Measurements from ENCODE around the gene SLC44A1.

The SLC44A1 gene

GRCh38 chr9:105244003-105244733 is at the start of gene SLC44A1:
Gene SLC44A1, plus strand, starts transcription at chr9:105244651. Its CDS starts 218 bp downstream, at chr9:105244869.
- peak; percentile 79 to 86 (median 82) for DNase-seq

- no peak for DNase-seq
These were observed 49.2 kb upstream of the SLC44A1 start for GRCh38 chr9:105195259-105195658.

DNA sequence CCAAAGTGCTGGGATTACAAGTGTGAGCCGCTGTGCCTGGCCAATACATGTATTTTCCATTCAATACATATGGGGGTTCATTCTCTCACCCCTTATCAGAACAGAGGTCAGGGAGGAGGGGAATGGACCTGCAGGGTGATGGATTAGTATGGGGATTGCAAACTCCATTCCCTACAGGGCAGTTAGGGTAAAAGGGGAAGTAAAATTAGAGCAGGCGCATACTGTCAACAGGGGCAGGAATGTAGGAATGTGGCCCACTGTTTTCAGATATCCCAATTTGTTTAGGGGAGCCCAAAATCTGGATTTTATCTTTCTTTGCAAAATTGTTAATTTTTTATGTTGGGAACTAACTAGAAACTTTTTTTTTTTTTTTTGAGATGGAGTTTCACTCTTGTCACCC is 46.4 kb upstream of the SLC44A1 start:
- DNase-seq: no peak

- DNase-seq: no peak
These were observed 45.6 kb upstream of the SLC44A1 start for GRCh38 chr9:105198865-105199264.

DNA sequence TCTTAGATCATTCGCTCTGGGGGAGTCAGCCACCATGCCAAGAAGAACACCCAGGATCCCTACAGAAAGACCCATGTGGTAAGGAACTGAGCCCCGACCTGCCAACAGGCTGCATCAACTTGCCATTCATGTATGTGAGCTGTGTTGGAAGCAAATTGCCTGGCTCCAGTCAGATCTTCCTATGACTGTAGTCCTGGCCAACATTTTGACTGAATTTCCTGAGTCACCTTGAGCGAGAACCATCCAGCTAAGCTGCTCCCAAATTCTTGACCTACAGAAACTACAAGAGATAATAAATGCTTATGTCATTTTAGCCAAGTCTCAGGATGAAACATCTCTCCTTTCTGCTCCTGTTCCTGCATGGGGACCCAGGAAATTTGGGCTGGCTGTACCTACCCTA is 40.0 kb upstream of the SLC44A1 start:
- DNase-seq: no peak

- no peak for DNase-seq
These were observed 38.5 kb upstream of the SLC44A1 start for GRCh38 chr9:105205787-105206495.

GRCh38 chr9:105206496-105206820 is 38.0 kb upstream of the SLC44A1 start:
- no peak for DNase-seq

DNA sequence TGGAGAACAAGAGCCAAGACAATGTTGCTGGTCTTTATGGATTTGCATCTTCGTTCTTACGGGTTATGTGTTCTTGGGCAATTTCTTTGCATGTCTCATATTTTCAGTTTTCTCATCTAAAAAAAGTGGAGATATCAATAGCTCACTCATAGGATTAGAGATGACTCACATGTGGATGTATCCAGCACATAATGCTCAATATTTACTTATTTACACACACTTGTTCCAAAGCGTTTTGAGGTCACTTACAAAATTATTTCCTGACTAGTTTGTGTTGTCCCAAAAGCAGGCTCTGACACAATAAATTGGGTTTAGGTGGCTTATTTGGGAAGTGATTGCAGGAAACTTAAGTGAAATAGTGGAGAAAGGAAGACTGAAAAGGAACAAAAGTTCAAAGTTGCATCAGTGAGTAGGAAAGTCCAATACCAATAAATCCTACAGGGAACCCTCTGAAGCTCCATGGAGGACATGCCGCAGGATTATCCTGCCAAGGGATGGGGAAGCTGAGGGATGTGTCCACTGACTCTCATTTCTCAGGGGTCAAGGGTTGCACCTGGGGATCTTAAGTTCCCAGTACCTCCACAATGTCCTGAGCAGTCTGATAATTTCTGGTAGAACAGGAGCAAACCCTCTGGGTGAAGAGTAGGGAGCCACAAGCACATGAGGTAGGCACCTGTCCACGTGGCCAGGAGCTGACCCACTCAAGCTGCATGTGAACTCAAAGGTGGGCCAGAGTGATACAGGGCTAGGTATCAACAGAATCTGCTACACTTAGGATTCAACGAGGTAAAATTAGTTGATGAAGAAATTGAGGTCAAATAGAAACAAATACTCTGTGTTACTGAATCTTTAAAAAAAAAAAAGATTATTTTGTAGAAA is 37.4 kb upstream of the SLC44A1 start:
- no peak for DNase-seq

DNA sequence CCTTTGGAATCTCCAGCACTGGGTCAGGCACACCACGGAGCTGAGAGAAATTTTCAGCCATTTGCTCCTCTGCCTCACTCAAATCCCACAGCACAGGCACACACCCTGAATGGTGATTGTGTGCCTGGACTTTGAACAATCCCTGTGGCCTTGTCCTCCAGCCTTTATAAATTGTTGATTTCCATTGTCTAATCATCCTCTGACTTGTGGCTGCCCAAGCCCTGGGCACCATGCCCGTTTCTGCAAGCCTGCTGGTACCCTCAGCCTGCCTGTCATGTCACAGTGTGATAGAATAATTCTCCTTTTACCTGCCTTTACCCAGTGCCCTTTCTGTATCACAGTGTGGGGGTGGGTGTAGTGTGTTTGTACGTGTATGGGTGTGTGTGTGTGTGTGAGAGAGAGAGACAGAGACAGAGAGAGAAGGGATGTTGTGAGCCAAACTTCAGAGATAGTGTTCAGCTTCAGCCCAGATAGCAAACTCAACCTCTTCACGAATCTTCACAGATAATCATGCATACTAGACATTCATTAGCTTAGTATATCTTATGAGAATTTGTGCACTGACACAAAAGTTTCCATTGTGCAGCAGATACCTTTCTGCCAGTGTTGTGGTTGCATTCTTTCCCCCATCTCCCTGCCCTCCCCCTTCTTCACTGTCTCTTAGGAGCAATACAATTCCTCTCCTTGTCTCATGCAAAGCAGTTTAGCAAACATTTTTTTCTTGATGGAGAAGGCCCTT is 27.8 kb upstream of the SLC44A1 start:
- no peak for DNase-seq

DNA sequence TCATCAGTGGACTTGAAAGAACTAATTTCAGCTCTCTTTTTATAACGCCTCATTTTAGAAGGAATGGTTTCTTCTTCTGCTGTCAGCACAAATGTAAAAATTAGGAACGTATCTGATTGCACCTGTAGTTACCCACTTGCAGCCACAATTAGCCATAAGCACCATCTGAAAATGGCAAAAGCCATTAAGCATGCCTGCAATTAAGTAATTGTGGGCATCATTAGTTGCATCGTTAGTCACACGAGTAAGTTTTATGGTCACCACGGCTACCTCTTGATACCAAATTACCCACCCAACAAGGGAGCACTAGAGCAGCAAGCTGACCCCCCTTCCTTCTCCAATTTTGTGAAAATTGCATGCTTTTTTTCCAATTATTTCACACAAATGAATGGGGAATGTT is 25.8 kb upstream of the SLC44A1 start:
- DNase-seq: no peak

- DNase-seq: no peak
These were observed 25.1 kb upstream of the SLC44A1 start for GRCh38 chr9:105219291-105219805.

DNA sequence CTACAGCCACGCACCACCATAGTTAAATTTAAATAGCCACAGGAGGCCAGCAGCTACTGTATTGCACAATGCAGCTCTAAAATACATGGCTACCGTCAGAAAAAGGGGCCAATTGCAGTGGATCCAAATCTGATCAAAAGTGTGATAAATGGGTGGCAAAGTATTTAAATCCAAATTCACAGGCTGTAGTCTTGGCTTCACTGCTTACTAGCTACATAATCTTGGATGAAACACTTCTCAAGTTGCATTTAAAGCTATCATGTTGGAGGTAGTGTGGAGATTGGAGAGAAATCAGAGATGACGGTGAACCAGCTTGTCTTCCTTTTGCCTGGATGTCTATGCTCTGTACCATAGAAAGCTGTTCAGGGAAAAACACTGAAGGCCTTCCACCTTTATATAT is 24.0 kb upstream of the SLC44A1 start:
- no peak for DNase-seq

GRCh38 chr9:105223544-105224140 is 20.8 kb upstream of the SLC44A1 start:
- no peak for DNase-seq

- DNase-seq: no peak
These were observed 18.4 kb upstream of the SLC44A1 start for GRCh38 chr9:105226055-105226454.

GRCh38 chr9:105232207-105232606 is 12.2 kb upstream of the SLC44A1 start:
- DNase-seq: no peak

- no peak for DNase-seq
These were observed 10.6 kb upstream of the SLC44A1 start for GRCh38 chr9:105233873-105234272.

DNA sequence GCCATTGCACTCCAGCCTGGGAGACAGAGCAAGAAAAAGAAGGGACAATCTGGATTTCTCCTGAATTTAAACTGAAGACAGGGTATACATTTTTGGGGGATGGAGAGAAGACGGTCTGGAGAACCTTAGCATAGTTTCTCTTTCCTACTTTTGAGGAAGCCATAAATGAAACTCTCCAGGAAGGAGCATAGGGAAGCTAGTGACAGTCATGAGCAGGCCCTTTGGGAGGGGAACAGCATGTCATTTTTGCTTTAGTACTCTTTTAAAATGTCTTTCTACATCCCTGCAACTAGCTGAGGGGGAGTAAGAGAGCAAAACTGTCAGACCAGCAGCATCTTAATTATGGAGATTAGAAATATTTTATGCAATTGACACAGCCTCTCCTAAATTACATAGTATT is 8.2 kb upstream of the SLC44A1 start:
- no peak for DNase-seq

DNA sequence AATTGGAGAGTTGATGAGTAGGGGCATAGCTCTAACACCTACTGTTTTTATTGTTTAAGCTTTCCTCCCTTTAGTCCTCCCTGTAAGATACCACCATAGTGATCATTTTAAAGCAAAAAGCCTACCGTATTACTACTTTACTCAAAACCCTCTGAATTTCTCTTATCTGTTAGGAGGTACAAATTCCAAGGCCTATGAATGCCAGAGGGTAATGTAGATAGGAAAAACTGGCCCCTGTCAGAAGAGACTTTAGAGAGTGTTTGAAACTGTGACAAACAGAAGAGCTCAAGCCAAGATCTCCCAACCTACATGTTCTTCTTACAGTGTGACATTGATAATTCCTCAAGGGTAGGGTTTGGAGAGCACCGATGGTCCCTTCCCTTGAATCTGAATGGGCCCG is 7.2 kb upstream of the SLC44A1 start:
- no peak for DNase-seq

DNA sequence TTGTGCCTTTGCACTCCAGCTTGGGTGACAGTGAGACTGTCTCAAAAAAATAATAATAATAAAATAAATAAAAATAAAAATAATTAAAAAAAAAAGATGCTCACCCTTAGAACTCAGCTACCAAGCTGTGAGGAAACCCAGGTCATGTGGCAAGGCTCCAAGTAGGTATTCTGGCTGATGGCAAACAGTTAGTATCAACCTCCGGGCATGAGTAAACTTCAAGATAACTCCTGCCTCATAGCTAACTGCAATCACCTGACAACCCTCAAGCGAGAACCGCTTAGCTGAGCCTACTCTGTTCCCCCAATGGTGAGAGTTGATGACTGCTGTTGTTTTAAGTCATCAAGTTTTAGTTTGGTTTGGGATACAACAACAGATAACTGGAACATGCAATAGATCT is 6.1 kb upstream of the SLC44A1 start:
- DNase-seq: no peak

GRCh38 chr9:105241356-105242043 is 3.0 kb upstream of the SLC44A1 start:
- DNase-seq: no peak

DNA sequence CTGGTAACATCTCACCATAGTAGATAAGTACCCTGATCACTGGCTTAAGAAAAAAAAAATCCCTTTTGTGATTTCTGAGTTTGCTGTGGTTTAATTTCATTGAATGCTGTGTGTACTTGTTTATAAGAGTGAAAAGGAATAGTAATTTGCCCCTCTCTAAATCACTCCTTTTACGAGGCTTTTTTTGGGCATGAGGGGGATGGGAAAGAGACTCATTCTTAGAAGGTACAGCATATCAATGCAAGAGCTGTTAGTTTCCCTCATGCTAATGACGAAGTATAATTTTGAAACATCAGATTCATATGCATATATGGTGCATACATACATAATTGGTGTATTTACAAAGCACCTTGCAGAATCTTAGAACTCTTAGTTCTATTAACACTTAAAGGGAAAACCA is 2.4 kb upstream of the SLC44A1 start:
- no peak for DNase-seq

DNA sequence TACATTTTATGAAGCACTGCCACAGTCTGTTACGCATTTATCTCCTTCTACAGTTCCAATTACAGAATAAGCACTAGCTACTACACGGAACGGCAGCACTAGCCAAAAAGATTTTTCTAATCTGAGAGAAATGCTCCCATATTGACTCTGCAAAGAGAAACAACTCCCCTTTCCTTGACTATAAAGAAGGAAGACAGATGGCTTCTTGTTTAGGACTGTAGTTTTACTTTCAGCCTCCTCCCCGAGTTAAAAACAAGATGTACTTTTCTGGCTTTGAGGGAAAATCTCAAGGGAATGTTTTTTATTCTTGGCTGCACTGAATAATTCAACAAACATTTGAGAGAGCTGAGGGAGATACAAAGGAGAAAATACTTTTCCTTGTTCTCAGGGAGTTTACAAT is 1.9 kb upstream of the SLC44A1 start:
- DNase-seq: no peak
